Measurements from ENCODE around the gene COX7B2. TPM values are rescaled to one million over a fixed set of nuclear protein-coding genes. Genes with fewer than 3 reads are reported as not detected.

Gene COX7B2
- total RNA-seq, 1 experiment from 2014 or later = not detected

DNA sequence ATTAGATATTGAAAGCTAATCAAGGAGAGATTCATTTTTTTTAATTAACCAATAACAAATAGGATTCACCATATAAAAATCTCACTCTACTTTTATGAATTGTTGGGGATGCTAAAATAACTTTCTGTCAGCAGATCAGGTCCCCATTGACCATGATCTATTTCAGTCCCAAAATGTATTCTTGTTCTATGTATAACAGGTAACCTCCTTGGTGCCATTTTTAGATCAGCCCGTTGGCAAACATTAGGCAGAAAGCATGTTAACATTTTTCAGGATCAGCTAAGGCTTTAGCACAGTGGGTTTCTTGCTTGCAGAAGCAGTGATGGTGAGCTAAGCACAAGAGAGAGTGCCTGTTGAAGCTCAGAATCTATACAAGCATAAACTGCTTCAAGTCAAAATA lies 40.8 kb upstream of the COX7B2 start:
- no TSS peak for BruUV-seq (replicated peaks)
- CTCF ChIA-PET = no interaction called here
- Histone ChIP-seq H3K27me3 (ENCODE audit: insufficient read depth, low read length) (no peaks in the 10 kb centered on the region), H2AFZ (ENCODE audit: low read depth, low read length, poor library complexity, severe bottlenecking) (no peak overlapping the region), H3K9ac (ENCODE audit: low read length) (no peak overlapping the region), H4K20me1 (ENCODE audit: insufficient read depth) (no peaks in the 10 kb centered on the region), H3K9me3 (ENCODE audit: control insufficient read depth in 1 of 2, insufficient read depth in 1 of 2, low read depth in 1 of 2, low read length in 2 of 2) (no peaks in the 10 kb centered on the region), H3K9me2 (ENCODE audit: insufficient read depth) (no peaks in the 10 kb centered on the region), H3K36me3 (ENCODE audit: control insufficient read depth in 1 of 2, insufficient read depth in 2 of 2, low read length in 2 of 2) (no peaks in the 10 kb centered on the region), H3K4me1 (ENCODE audit: control insufficient read depth in 1 of 2, insufficient read depth in 2 of 2, low read length in 2 of 2) (no peaks in the 10 kb centered on the region), H3K27ac (ENCODE audit: low read depth, low read length) (no peak overlapping the region), H3K4me2 (ENCODE audit: low read length) (no peak overlapping the region), H3K79me2 (ENCODE audit: insufficient read depth, low read length) (no peaks in the 10 kb centered on the region), H3K4me3 (replicated peaks in 1 of 2; ENCODE audit: low read depth in 1 of 2, low read length in 2 of 2) (no peak overlapping the region)
- POLR2A ChIA-PET = no interaction called here
- no peak for DNase-seq (ENCODE audit: low read depth, low spot score)
- intact Hi-C loops (cut with micrococcal nuclease) = no loop called here
- no peak for ATAC-seq
- TF ChIP-seq RAD21 (IDR thresholded peaks at IDR 0.05; ENCODE audit: low read depth) (no peak), ZNF274 (IDR thresholded peaks at IDR 0.05; ENCODE audit: low read depth, low read length) (no peak), SP1 (IDR thresholded peaks at IDR 0.05; ENCODE audit: low read depth) (no peak), SIN3A (IDR thresholded peaks at IDR 0.05; ENCODE audit: low read depth) (no peak), SRF (IDR thresholded peaks at IDR 0.05; ENCODE audit: low read depth) (no peak), CEBPB (IDR thresholded peaks at IDR 0.05; ENCODE audit: low read depth) (no peak), FOSL1 (IDR thresholded peaks at IDR 0.05; ENCODE audit: low read depth) (no peak)
- TF ChIP-seq, protein P1, sequence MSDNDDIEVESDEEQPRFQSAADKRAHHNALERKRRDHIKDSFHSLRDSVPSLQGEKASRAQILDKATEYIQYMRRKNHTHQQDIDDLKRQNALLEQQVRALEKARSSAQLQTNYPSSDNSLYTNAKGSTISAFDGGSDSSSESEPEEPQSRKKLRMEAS (IDR thresholded peaks at IDR 0.05) = no peak
- TF ChIP-seq, protein P2, sequence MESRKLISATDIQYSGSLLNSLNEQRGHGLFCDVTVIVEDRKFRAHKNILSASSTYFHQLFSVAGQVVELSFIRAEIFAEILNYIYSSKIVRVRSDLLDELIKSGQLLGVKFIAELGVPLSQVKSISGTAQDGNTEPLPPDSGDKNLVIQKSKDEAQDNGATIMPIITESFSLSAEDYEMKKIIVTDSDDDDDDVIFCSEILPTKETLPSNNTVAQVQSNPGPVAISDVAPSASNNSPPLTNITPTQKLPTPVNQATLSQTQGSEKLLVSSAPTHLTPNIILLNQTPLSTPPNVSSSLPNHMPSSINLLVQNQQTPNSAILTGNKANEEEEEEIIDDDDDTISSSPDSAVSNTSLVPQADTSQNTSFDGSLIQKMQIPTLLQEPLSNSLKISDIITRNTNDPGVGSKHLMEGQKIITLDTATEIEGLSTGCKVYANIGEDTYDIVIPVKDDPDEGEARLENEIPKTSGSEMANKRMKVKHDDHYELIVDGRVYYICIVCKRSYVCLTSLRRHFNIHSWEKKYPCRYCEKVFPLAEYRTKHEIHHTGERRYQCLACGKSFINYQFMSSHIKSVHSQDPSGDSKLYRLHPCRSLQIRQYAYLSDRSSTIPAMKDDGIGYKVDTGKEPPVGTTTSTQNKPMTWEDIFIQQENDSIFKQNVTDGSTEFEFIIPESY (IDR thresholded peaks at IDR 0.05; ENCODE audit: extremely low read depth, insufficient replicate concordance, low read length) = no peak
- TF ChIP-seq, protein P3, sequence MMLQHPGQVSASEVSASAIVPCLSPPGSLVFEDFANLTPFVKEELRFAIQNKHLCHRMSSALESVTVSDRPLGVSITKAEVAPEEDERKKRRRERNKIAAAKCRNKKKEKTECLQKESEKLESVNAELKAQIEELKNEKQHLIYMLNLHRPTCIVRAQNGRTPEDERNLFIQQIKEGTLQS (IDR thresholded peaks at IDR 0.05) = no peak
- TF ChIP-seq, protein P4, sequence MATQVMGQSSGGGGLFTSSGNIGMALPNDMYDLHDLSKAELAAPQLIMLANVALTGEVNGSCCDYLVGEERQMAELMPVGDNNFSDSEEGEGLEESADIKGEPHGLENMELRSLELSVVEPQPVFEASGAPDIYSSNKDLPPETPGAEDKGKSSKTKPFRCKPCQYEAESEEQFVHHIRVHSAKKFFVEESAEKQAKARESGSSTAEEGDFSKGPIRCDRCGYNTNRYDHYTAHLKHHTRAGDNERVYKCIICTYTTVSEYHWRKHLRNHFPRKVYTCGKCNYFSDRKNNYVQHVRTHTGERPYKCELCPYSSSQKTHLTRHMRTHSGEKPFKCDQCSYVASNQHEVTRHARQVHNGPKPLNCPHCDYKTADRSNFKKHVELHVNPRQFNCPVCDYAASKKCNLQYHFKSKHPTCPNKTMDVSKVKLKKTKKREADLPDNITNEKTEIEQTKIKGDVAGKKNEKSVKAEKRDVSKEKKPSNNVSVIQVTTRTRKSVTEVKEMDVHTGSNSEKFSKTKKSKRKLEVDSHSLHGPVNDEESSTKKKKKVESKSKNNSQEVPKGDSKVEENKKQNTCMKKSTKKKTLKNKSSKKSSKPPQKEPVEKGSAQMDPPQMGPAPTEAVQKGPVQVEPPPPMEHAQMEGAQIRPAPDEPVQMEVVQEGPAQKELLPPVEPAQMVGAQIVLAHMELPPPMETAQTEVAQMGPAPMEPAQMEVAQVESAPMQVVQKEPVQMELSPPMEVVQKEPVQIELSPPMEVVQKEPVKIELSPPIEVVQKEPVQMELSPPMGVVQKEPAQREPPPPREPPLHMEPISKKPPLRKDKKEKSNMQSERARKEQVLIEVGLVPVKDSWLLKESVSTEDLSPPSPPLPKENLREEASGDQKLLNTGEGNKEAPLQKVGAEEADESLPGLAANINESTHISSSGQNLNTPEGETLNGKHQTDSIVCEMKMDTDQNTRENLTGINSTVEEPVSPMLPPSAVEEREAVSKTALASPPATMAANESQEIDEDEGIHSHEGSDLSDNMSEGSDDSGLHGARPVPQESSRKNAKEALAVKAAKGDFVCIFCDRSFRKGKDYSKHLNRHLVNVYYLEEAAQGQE (IDR thresholded peaks at IDR 0.05; ENCODE audit: low read depth) = no peak
- RAD21 ChIA-PET (ENCODE audit: low non-redundant PET in 1 of 2, low total read pairs in 2 of 2, uncharacterized antibody in 2 of 2, unreplicated experiment in 2 of 2) = no interaction called here

Data from HCT116 (cell line).